ENCODE data around the gene ITGB4. TPM values are rescaled to one million over a fixed set of nuclear protein-coding genes. Genes with fewer than 3 reads are reported as not detected.

ITGB4 gene
- total and polyA plus RNA-seq, 4 donors: 11.1 to 47.8 (median 14.8) TPM

DNA sequence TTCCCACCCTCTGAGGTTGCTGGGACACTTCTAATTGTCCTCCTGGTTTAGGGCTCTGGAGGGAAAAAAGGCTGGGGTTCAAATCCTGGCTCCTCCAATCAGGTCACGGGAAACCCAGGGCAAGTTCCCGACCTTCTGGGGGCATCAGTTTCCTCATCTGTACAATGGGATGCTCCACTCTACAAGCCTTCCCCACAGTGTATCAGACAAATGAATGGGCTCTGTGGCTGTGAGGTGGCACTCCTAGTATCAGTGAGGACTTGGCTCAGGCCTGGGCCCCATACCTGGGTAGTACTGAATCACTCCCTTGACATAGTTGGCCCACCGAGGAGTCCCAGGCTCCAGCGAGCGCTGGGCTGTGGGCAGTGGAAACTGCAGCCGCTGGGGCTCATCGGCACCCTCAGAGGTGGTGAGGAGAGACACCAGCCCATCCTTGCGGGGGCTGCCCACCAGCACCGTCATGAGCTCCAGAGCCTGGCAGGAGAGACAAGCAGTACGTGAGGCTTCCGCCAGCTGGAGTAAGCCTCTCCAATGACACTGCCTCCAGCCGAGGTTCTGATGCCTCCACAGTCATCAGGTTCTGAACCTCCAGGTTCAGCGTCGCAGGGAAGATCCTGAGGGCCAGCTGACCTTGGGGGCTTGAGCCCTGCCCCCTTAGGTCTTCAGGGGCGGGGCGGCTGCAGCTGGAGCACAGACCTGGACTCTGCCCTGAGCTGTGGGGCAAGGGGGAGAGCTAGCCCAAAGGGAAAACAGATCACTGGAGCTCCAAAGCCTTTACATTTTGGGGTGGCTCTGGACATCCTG lies 42.6 kb downstream of the ITGB4 start:
- 78 to 82% methylated on average over 16 of the region's 16 CpGs for WGBS, 2 donors
- Histone ChIP-seq H3K4me1 (ENCODE audit: control insufficient read depth in 5 of 5, insufficient read depth in 5 of 5, low read length in 5 of 5) (peaks cover 0 to 12% (median 8%) of the 10 kb centered on the region in 5 donors), H3K9ac (ENCODE audit: insufficient read depth in 1 of 2, low read length in 2 of 2) (peak overlapping the region; percentile 46), H3K9me3 (ENCODE audit: control insufficient read depth in 4 of 4, insufficient read depth in 3 of 4, low read length in 3 of 4) (peaks cover 0 to 2% (median 0%) of the 10 kb centered on the region in 4 donors), H3K27ac (ENCODE audit: low read depth in 1 of 2, low read length in 1 of 2) (peak overlapping the region in 1 of 2 donors; percentile 92), H3K27me3 (ENCODE audit: control insufficient read depth in 3 of 3, insufficient read depth in 3 of 3, low read length in 2 of 3) (no peaks in the 10 kb centered on the region), H3K4me3 (peak overlapping the region; percentile 60), H3K36me3 (ENCODE audit: control insufficient read depth in 4 of 4, insufficient read depth in 4 of 4, low read length in 4 of 4) (peaks cover 0 to 2% (median 0%) of the 10 kb centered on the region in 4 donors)
- DNase-seq (no peak), ATAC-seq (ENCODE audit: insufficient read depth, low FRiP score) (no peak)
- TF ChIP-seq, protein P1, sequence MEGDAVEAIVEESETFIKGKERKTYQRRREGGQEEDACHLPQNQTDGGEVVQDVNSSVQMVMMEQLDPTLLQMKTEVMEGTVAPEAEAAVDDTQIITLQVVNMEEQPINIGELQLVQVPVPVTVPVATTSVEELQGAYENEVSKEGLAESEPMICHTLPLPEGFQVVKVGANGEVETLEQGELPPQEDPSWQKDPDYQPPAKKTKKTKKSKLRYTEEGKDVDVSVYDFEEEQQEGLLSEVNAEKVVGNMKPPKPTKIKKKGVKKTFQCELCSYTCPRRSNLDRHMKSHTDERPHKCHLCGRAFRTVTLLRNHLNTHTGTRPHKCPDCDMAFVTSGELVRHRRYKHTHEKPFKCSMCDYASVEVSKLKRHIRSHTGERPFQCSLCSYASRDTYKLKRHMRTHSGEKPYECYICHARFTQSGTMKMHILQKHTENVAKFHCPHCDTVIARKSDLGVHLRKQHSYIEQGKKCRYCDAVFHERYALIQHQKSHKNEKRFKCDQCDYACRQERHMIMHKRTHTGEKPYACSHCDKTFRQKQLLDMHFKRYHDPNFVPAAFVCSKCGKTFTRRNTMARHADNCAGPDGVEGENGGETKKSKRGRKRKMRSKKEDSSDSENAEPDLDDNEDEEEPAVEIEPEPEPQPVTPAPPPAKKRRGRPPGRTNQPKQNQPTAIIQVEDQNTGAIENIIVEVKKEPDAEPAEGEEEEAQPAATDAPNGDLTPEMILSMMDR (IDR thresholded peaks at IDR 0.05; ENCODE audit: control extremely low read depth, extremely low read depth): no peak

DNA sequence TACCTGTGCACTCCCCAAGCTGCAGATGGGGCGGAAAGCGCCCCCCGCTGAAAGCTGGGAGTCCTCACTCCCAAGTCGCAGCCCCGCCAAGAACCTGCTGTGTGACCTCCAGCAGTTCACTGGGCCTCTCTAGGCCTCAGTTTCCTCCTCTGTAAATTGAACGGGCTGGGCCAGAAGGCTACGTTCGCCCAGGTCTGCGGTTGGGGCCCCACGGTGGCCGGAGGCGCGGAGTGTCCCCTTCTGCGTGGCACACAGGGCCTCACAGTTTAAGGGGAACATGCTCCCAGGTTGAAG lies 43.1 kb downstream of the ITGB4 start:
- peaks cover 0 to 12% (median 8%) of the 10 kb centered on the region in 5 donors for H3K4me1 ChIP-seq (ENCODE audit: control insufficient read depth in 5 of 5, insufficient read depth in 5 of 5, low read length in 5 of 5)
- peak overlapping the region; percentile 60 for H3K4me3 ChIP-seq
- ATAC-seq (ENCODE audit: insufficient read depth, low FRiP score): no peak
- H3K9me3 ChIP-seq (ENCODE audit: control insufficient read depth in 4 of 4, insufficient read depth in 3 of 4, low read length in 3 of 4): peaks cover 0 to 2% (median 0%) of the 10 kb centered on the region in 4 donors
- DNase-seq: no peak
- H3K27me3 ChIP-seq (ENCODE audit: control insufficient read depth in 3 of 3, insufficient read depth in 3 of 3, low read length in 2 of 3): no peaks in the 10 kb centered on the region
- TF ChIP-seq, protein P1 (IDR thresholded peaks at IDR 0.05; ENCODE audit: control extremely low read depth, extremely low read depth): no peak
- peak overlapping the region; percentile 88 to 92 for H3K27ac ChIP-seq (ENCODE audit: low read depth in 1 of 2, low read length in 1 of 2)
- peaks cover 0 to 2% (median 0%) of the 10 kb centered on the region in 4 donors for H3K36me3 ChIP-seq (ENCODE audit: control insufficient read depth in 4 of 4, insufficient read depth in 4 of 4, low read length in 4 of 4)
- H3K9ac ChIP-seq (ENCODE audit: insufficient read depth in 1 of 2, low read length in 2 of 2): peak overlapping the region; percentile 46
- WGBS, 2 donors: 10 to 12% methylated on average over 14 of the region's 14 CpGs

DNA sequence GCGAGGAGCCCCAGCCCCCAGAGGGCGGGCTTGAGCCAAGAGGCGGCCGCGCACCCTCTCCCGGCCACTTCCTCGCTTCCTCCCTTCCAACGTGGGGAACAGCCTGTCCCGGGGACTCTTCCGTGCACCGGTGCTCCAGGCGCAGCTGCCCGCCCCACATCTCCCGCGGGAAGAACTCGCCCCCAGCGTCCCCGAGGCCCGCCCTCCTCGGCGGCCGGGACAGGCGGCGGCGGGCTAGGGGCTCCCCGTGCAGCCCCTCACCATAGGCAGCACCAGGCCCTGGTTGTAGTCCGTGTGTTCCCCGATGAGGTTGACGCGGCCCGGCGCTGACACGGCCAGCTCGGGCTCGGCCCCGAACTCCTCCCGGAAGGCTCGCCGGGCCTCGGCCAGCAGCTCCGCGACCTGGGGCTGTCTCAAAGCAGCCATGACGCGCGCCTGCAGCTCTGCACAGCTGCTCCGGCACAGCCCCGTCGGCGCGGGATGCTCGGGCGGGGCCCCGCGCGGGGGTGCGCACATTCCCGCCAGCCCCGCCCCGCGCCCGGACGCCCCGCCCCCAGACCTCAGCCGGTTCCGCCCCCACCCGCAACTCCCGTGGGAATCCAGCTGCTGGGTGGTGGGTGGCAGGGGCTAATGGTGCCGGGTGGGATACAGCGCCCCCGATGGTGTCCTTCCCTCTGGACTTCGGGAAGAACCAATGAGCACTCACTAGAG lies 43.6 kb downstream of the ITGB4 start, which contains the start of gene GALK1:
TSS of gene GALK1 (minus strand) at position 482 of the 711 bp plus-strand sequence. CDS start at position 426, 56 bp downstream.
- Histone ChIP-seq H3K27me3 (ENCODE audit: control insufficient read depth in 3 of 3, insufficient read depth in 3 of 3, low read length in 2 of 3) (no peaks in the 10 kb centered on the region), H3K4me1 (ENCODE audit: control insufficient read depth in 5 of 5, insufficient read depth in 5 of 5, low read length in 5 of 5) (peaks cover 0 to 12% (median 8%) of the 10 kb centered on the region in 5 donors), H3K36me3 (ENCODE audit: control insufficient read depth in 4 of 4, insufficient read depth in 4 of 4, low read length in 4 of 4) (peaks cover 0 to 2% (median 0%) of the 10 kb centered on the region in 4 donors), H3K9me3 (ENCODE audit: control insufficient read depth in 4 of 4, insufficient read depth in 3 of 4, low read length in 3 of 4) (no peaks in the 10 kb centered on the region), H3K27ac (ENCODE audit: low read depth in 1 of 2, low read length in 1 of 2) (peak within 1 kb of the TSS; percentile 88 to 92), H3K4me3 (peak within 1 kb of the TSS; percentile 60), H3K9ac (ENCODE audit: insufficient read depth in 1 of 2, low read length in 2 of 2) (peak within 1 kb of the TSS; percentile 46)
- TF ChIP-seq, protein P1 (IDR thresholded peaks at IDR 0.05; ENCODE audit: control extremely low read depth, extremely low read depth): peak; percentile 58
- DNase-seq (peak; percentile 69 to 82 (median 82)), ATAC-seq (ENCODE audit: insufficient read depth, low FRiP score) (peak; percentile 76)
- WGBS, 2 donors: 0 to 1% methylated on average over 69 to 71 of the region's 71 CpGs
